Fibroblast of villous mesenchyme (primary cell): ENCODE measurements around the gene GRHL1. TPM values are rescaled to one million over a fixed set of nuclear protein-coding genes. Genes with fewer than 3 reads are reported as not detected.

ENCODE experiments used
- DNase-seq: peaks from one replicate; pipeline ENCODE4 v3.0.0-alpha.2; 2010; ENCODE audit warnings: low read depth
- H3K4me3 ChIP-seq: 2 replicates; pipeline ENCODE4 v1.5.1; 2011; ENCODE audit warnings: low read depth, mild to moderate bottlenecking, low read length
- CTCF ChIP-seq: IDR thresholded peaks from 2 replicates; pipeline ENCODE4 v1.5.1; 2012; ENCODE audit warnings: low read depth, mild to moderate bottlenecking, low read length; ENCODE audit not compliant: insufficient read depth
- total RNA-seq: library from RNA; depleted of rRNA; stranded (reverse); fragments of >200 nt; gene quantifications from 2 replicates; pipeline ENCODE4 v1.2.3, GENCODE V29; 2012

Gene GRHL1
- total RNA-seq, 1 donor: 1.7 TPM

- H3K4me3 ChIP-seq: no peak overlapping the region
- DNase-seq: peak; percentile 43
- no peak for TF ChIP-seq CTCF
Measured at GRCh38 chr2:9970200-9971044, 18.9 kb downstream of the GRHL1 start.

- DNase-seq: peak; percentile 51
Measured at GRCh38 chr2:9971105-9971818, 19.8 kb downstream of the GRHL1 start.

GRCh38 chr2:9971890-9972289 lies 20.4 kb downstream of the GRHL1 start:
- no peak overlapping the region for H3K4me3 ChIP-seq
- no peak for DNase-seq
- no peak for TF ChIP-seq CTCF

More at GRCh38 chr2:9971105-9971818, 19.8 kb downstream of the GRHL1 start:
- no peak for TF ChIP-seq CTCF
- H3K4me3 ChIP-seq: no peak overlapping the region

GRCh38 chr2:9972621-9973479 lies 21.4 kb downstream of the GRHL1 start:
- H3K4me3 ChIP-seq: no peak overlapping the region
- no peak for TF ChIP-seq CTCF
- DNase-seq: peak; percentile 72

GRCh38 chr2:9973690-9974089 lies 22.2 kb downstream of the GRHL1 start:
- DNase-seq: no peak
- no peak for TF ChIP-seq CTCF
- no peak overlapping the region for H3K4me3 ChIP-seq

- no peak for TF ChIP-seq CTCF
- DNase-seq: peak; percentile 47
- H3K4me3 ChIP-seq: no peak overlapping the region
Measured at GRCh38 chr2:9974343-9974742, 22.9 kb downstream of the GRHL1 start.
